ENCODE results near the gene INPP5B. TPM values are rescaled to one million over a fixed set of nuclear protein-coding genes. Genes with fewer than 3 reads are reported as not detected.

INPP5B gene
- total and polyA plus RNA-seq, 2 donors (not counting 1 experiment from before 2014, with no cell fraction given): 23.6 to 55.0 TPM

- Histone ChIP-seq H3K27ac (ENCODE audit: insufficient read depth, low read length) (no peak overlapping the region), H3K36me3 (ENCODE audit: control insufficient read depth, insufficient read depth, low read length) (peaks cover 3% of the 10 kb centered on the region), H3K4me1 (ENCODE audit: control insufficient read depth, extremely low read depth, insufficient read depth, low read length) (no peaks in the 10 kb centered on the region), H3K79me2 (ENCODE audit: control insufficient read depth, insufficient read depth, low read length) (no peaks in the 10 kb centered on the region), H3K27me3 (ENCODE audit: control insufficient read depth, insufficient read depth, low read length) (no peaks in the 10 kb centered on the region), H3K4me2 (ENCODE audit: extremely low read depth, insufficient read depth, low read length) (no peak overlapping the region), H3K9me3 (ENCODE audit: control insufficient read depth, insufficient read depth, low read depth, low read length) (no peaks in the 10 kb centered on the region), H3K4me3 (replicated peaks in 1 of 4; ENCODE audit: control extremely low read depth in 1 of 4, insufficient read depth in 1 of 4, low read depth in 3 of 4, low read length in 4 of 4) (no peak overlapping the region), H4K20me1 (ENCODE audit: control insufficient read depth, extremely low read depth, insufficient read depth, low read length) (no peaks in the 10 kb centered on the region), H2AFZ (ENCODE audit: low read length) (no peak overlapping the region), H3K9ac (ENCODE audit: insufficient read depth, low read length) (no peak overlapping the region)
- TF ChIP-seq EZH2 (IDR thresholded peaks at IDR 0.05; ENCODE audit: low read length, missing control alignments) (no peak), CTCF (conservative IDR thresholded peaks at IDR 0.05 in 1 of 2, IDR thresholded peaks at IDR 0.05 in 1 of 2; ENCODE audit: low read depth in 1 of 2, low read length in 2 of 2) (no peak)
- DNase-seq (ENCODE audit: low read depth in 2 of 2): no peak
Observed at GRCh38 chr1:37872692-37873091, 74.2 kb downstream of the INPP5B start.

- Histone ChIP-seq H3K9me3 (ENCODE audit: control insufficient read depth, insufficient read depth, low read depth, low read length) (no peaks in the 10 kb centered on the region), H3K4me3 (replicated peaks in 1 of 4; ENCODE audit: control extremely low read depth in 1 of 4, insufficient read depth in 1 of 4, low read depth in 3 of 4, low read length in 4 of 4) (no peak overlapping the region), H3K79me2 (ENCODE audit: control insufficient read depth, insufficient read depth, low read length) (no peaks in the 10 kb centered on the region), H3K4me1 (ENCODE audit: control insufficient read depth, extremely low read depth, insufficient read depth, low read length) (peaks cover 4% of the 10 kb centered on the region), H3K27ac (ENCODE audit: insufficient read depth, low read length) (no peak overlapping the region), H3K9ac (ENCODE audit: insufficient read depth, low read length) (no peak overlapping the region), H3K36me3 (ENCODE audit: control insufficient read depth, insufficient read depth, low read length) (peaks cover 3% of the 10 kb centered on the region), H2AFZ (ENCODE audit: low read length) (no peak overlapping the region), H4K20me1 (ENCODE audit: control insufficient read depth, extremely low read depth, insufficient read depth, low read length) (no peaks in the 10 kb centered on the region), H3K27me3 (ENCODE audit: control insufficient read depth, insufficient read depth, low read length) (no peaks in the 10 kb centered on the region), H3K4me2 (ENCODE audit: extremely low read depth, insufficient read depth, low read length) (no peak overlapping the region)
- TF ChIP-seq CTCF (conservative IDR thresholded peaks at IDR 0.05 in 1 of 2, IDR thresholded peaks at IDR 0.05 in 1 of 2; ENCODE audit: low read depth in 1 of 2, low read length in 2 of 2): no peak
- TF ChIP-seq EZH2 (IDR thresholded peaks at IDR 0.05; ENCODE audit: low read length, missing control alignments): no peak
- DNase-seq (ENCODE audit: low read depth in 2 of 2): no peak
Observed at GRCh38 chr1:37868466-37868865, 78.4 kb downstream of the INPP5B start.

- Histone ChIP-seq H3K27ac (ENCODE audit: insufficient read depth, low read length) (no peak overlapping the region), H3K4me2 (ENCODE audit: extremely low read depth, insufficient read depth, low read length) (no peak overlapping the region), H3K4me1 (ENCODE audit: control insufficient read depth, extremely low read depth, insufficient read depth, low read length) (peaks cover 4% of the 10 kb centered on the region), H3K4me3 (replicated peaks in 1 of 4; ENCODE audit: control extremely low read depth in 1 of 4, insufficient read depth in 1 of 4, low read depth in 3 of 4, low read length in 4 of 4) (no peak overlapping the region), H3K36me3 (ENCODE audit: control insufficient read depth, insufficient read depth, low read length) (peaks cover 4% of the 10 kb centered on the region), H4K20me1 (ENCODE audit: control insufficient read depth, extremely low read depth, insufficient read depth, low read length) (no peaks in the 10 kb centered on the region), H2AFZ (ENCODE audit: low read length) (no peak overlapping the region), H3K9ac (ENCODE audit: insufficient read depth, low read length) (no peak overlapping the region), H3K27me3 (ENCODE audit: control insufficient read depth, insufficient read depth, low read length) (no peaks in the 10 kb centered on the region), H3K9me3 (ENCODE audit: control insufficient read depth, insufficient read depth, low read depth, low read length) (no peaks in the 10 kb centered on the region), H3K79me2 (ENCODE audit: control insufficient read depth, insufficient read depth, low read length) (no peaks in the 10 kb centered on the region)
- DNase-seq (ENCODE audit: low read depth in 2 of 2): no peak
- TF ChIP-seq EZH2 (IDR thresholded peaks at IDR 0.05; ENCODE audit: low read length, missing control alignments) (no peak), CTCF (conservative IDR thresholded peaks at IDR 0.05 in 1 of 2, IDR thresholded peaks at IDR 0.05 in 1 of 2; ENCODE audit: low read depth in 1 of 2, low read length in 2 of 2) (no peak)
Observed at GRCh38 chr1:37867784-37868183, 79.1 kb downstream of the INPP5B start.
